IPS DF 6.9 (cell line): Measurements from ENCODE around the gene KIAA0232.
"Not testable (repeated sequence)": the region's sequence is repeated elsewhere in the genome, so short reads cannot be mapped to it uniquely, and the experiment has no call there.

Source experiments
- DNase-seq: peaks from one replicate; pipeline ENCODE4 v3.0.0-alpha.2; 2013; ENCODE audit warnings: low read depth, low spot score
- H3K27ac ChIP-seq: one replicate; pipeline ENCODE4 v1.5.1; 2013; ENCODE audit warnings: low read length, control low read depth
- H3K27me3 ChIP-seq: 2 replicates; pipeline ENCODE4 v1.6.1; 2013; ENCODE audit warnings: mild to moderate bottlenecking, low read length; ENCODE audit not compliant: control insufficient read depth, insufficient read depth
- H3K36me3 ChIP-seq: 2 replicates; pipeline ENCODE4 v1.6.1; 2013; ENCODE audit warnings: low read length; ENCODE audit not compliant: control insufficient read depth, insufficient read depth
- H3K4me1 ChIP-seq: 2 replicates; pipeline ENCODE4 v1.6.1; 2013; ENCODE audit warnings: low read length; ENCODE audit not compliant: control insufficient read depth, insufficient read depth
- H3K4me3 ChIP-seq: 2 replicates; pipeline ENCODE4 v1.5.1; 2013; ENCODE audit warnings: mild to moderate bottlenecking, low read length
- H3K9me3 ChIP-seq: 2 replicates; pipeline ENCODE4 v1.6.1; 2013; ENCODE audit warnings: low read length, inconsistent platforms; ENCODE audit not compliant: control insufficient read depth, insufficient read depth
- WGBS: extraction: QIAGEN DNeasy Blood & Tissue Kit; methylation state at CpG from one replicate; pipeline ENCODE4 v1.1.7; 2013; ENCODE audit warnings: mixed read lengths, missing lambda C conversion rate; ENCODE audit not compliant: insufficient read length, insufficient coverage; 5-methylcytosine and 5-hydroxymethylcytosine counted together

Gene KIAA0232

GRCh38 chr4:6910340-6910959, 127.9 kb downstream of the KIAA0232 start:
- Histone ChIP-seq H3K4me3 (peak overlapping the region; percentile 93; the same call in 1 of the 2 replicates), H3K4me1 (peaks cover 10% of the 10 kb centered on the region), H3K27ac (no peak overlapping the region), H3K27me3 (no peaks in the 10 kb centered on the region), H3K9me3 (no peaks in the 10 kb centered on the region), H3K36me3 (no peaks in the 10 kb centered on the region)
- WGBS: no CpG with 5 or more reads among the region's 31 CpGs
- no peak for DNase-seq

GRCh38 chr4:6910960-6911874, 128.7 kb downstream of the KIAA0232 start:
- no peak overlapping the region for H3K27ac ChIP-seq
- DNase-seq: no peak
- WGBS: no CpG with 5 or more reads among the region's 15 CpGs

GRCh38 chr4:6911917-6912316, 129.4 kb downstream of the KIAA0232 start:
- not testable (repeated sequence) for H3K9me3 ChIP-seq, H3K27me3 ChIP-seq, H3K36me3 ChIP-seq, H3K4me3 ChIP-seq, H3K27ac ChIP-seq, H3K4me1 ChIP-seq, DNase-seq
- WGBS: no CpG with 5 or more reads among the region's 10 CpGs

More at GRCh38 chr4:6910960-6911874, 128.7 kb downstream of the KIAA0232 start:
- Histone ChIP-seq H3K4me1 (peaks cover 10% of the 10 kb centered on the region), H3K27me3 (no peaks in the 10 kb centered on the region), H3K4me3 (peak overlapping the region; percentile 11; the same call in 1 of the 2 replicates), H3K36me3 (no peaks in the 10 kb centered on the region), H3K9me3 (no peaks in the 10 kb centered on the region)

- no peaks in the 10 kb centered on the region for H3K36me3 ChIP-seq
- H3K9me3 ChIP-seq: no peaks in the 10 kb centered on the region
- H3K4me3 ChIP-seq: no peak overlapping the region
- H3K4me1 ChIP-seq: peaks cover 10% of the 10 kb centered on the region
- no CpG with 5 or more reads among the region's 4 CpGs for WGBS
- no peak overlapping the region for H3K27ac ChIP-seq
- no peak for DNase-seq
- no peaks in the 10 kb centered on the region for H3K27me3 ChIP-seq
Measured at GRCh38 chr4:6912441-6912840, 129.9 kb downstream of the KIAA0232 start.

GRCh38 chr4:6913350-6913905, 130.9 kb downstream of the KIAA0232 start:
- Histone ChIP-seq H3K27me3 (no peaks in the 10 kb centered on the region), H3K36me3 (no peaks in the 10 kb centered on the region), H3K4me1 (peaks cover 11% of the 10 kb centered on the region), H3K27ac (no peak overlapping the region), H3K9me3 (no peaks in the 10 kb centered on the region), H3K4me3 (no peak overlapping the region)
- no CpG with 5 or more reads among the region's 6 CpGs for WGBS
- DNase-seq: no peak

GRCh38 chr4:6914448-6914847, 131.9 kb downstream of the KIAA0232 start:
- peaks cover 11% of the 10 kb centered on the region for H3K4me1 ChIP-seq
- WGBS: no CpG with 5 or more reads among the region's 9 CpGs
- H3K27ac ChIP-seq: no peak overlapping the region
- H3K36me3 ChIP-seq: no peaks in the 10 kb centered on the region
- no peak for DNase-seq
- H3K9me3 ChIP-seq: no peaks in the 10 kb centered on the region
- no peaks in the 10 kb centered on the region for H3K27me3 ChIP-seq
- no peak overlapping the region for H3K4me3 ChIP-seq

- no peaks in the 10 kb centered on the region for H3K36me3 ChIP-seq
- H3K27me3 ChIP-seq: no peaks in the 10 kb centered on the region
- no peak overlapping the region for H3K27ac ChIP-seq
- H3K9me3 ChIP-seq: no peaks in the 10 kb centered on the region
- no peak overlapping the region for H3K4me3 ChIP-seq
- H3K4me1 ChIP-seq: peaks cover 11% of the 10 kb centered on the region
- WGBS: no CpG with 5 or more reads among the region's 18 CpGs
- no peak for DNase-seq
Measured at GRCh38 chr4:6915041-6916005, 132.8 kb downstream of the KIAA0232 start.

- Histone ChIP-seq H3K4me1 (peaks cover 7% of the 10 kb centered on the region), H3K27ac (no peak overlapping the region), H3K4me3 (no peak overlapping the region), H3K9me3 (no peaks in the 10 kb centered on the region), H3K27me3 (no peaks in the 10 kb centered on the region), H3K36me3 (no peaks in the 10 kb centered on the region)
- DNase-seq: no peak
- no CpG with 5 or more reads among the region's 12 CpGs for WGBS
Measured at GRCh38 chr4:6916069-6916586, 133.6 kb downstream of the KIAA0232 start.

GRCh38 chr4:6916587-6917460, 134.3 kb downstream of the KIAA0232 start:
- no peak for DNase-seq
- no peaks in the 10 kb centered on the region for H3K9me3 ChIP-seq
- no peak overlapping the region for H3K4me3 ChIP-seq
- no peaks in the 10 kb centered on the region for H3K36me3 ChIP-seq
- no peaks in the 10 kb centered on the region for H3K27me3 ChIP-seq
- no CpG with 5 or more reads among the region's 15 CpGs for WGBS
- no peak overlapping the region for H3K27ac ChIP-seq
- H3K4me1 ChIP-seq: peaks cover 5% of the 10 kb centered on the region; the same call in 1 of the 2 replicates
